ENCODE data around the gene LMBR1. TPM values are rescaled to one million over a fixed set of nuclear protein-coding genes. Genes with fewer than 3 reads are reported as not detected.
"Not testable (repeated sequence)": the region's sequence is repeated elsewhere in the genome, so short reads cannot be mapped to it uniquely, and the experiment has no call there.

Gene LMBR1
- total RNA-seq, 2 donors from 2014 or later = 39.4 to 45.2 TPM

- no peak for DNase-seq
- ATAC-seq = no peak
- intact Hi-C loops (cut with DNase I) = no loop called here
Measured at GRCh38 chr7:156820445-156821063, 72.4 kb downstream of the LMBR1 start.

DNA sequence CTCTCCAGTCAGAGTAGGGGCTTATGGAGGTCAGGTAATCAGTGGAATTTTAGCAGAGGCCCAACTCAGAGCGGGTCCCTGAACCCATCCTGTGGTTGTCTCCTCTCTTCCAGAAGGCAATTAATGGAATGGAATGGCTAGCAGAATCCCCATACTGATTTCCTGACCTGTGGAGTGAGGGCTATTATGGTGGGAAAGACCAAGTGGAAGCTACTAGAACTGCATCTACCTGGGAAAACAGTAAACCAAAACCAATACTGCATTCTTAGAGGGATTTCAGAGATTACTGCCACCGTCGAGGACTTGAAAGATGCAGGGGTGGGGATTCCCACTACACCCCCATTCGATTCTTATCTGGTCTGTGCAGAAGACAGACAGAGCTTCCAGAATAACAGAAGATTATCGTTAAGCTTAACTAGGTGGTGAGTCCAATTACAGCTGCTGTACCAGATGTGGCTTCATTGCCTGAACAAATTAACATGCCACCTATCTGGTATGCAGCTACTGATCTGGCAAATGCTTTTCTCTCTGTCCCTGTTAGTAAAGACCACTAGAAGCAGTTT is 73.2 kb downstream of the LMBR1 start:
- ATAC-seq = no peak
- intact Hi-C loops (cut with DNase I) = loop anchor here in 1 of 2 donors (10.0 kb wide), 1 partner anchor 1025 kb away; no protein-coding TSS in a partner anchor
- DNase-seq = no peak

GRCh38 chr7:156818133-156818532 is 74.8 kb downstream of the LMBR1 start:
- ATAC-seq (no peak), DNase-seq (no peak)
- intact Hi-C loops (cut with DNase I) = loop anchor here in 1 of 2 donors (10.0 kb wide), 1 partner anchor 1023 kb away; no protein-coding TSS in a partner anchor

DNA sequence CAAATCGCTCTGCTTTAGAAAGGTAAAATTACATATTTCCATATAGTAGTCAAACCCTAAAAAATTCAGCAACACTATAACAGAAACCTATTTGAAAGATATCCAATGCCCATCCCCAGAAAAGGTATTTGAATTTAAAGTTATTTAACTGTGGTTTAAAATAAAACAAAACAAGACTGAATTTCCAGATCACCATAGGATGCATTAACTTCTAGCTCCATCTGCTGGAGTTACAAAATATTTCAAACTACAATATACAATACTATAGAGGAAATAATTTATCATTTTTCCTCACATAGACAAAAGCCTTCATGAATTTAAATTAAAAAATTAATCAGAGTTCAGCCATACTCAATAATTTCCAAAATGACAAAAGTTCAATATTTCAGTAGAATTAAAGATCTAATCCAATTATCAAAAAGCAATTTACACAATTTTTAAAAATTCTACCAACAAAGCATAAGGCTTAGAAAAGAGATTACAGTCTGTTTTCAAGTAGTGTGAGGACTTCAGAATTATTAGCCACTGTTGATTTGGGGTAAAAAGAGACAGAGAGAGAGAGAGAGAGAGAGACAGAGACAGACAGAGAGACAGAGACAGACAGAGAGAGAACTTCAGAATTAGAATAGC is 75.9 kb downstream of the LMBR1 start:
- ATAC-seq (no peak), DNase-seq (no peak)
- intact Hi-C loops (cut with DNase I) = loop anchor here in 1 of 2 donors (10.0 kb wide), 1 partner anchor 1022 kb away; no protein-coding TSS in a partner anchor

GRCh38 chr7:156811706-156812105 is 81.3 kb downstream of the LMBR1 start:
- no peak for ATAC-seq

DNA sequence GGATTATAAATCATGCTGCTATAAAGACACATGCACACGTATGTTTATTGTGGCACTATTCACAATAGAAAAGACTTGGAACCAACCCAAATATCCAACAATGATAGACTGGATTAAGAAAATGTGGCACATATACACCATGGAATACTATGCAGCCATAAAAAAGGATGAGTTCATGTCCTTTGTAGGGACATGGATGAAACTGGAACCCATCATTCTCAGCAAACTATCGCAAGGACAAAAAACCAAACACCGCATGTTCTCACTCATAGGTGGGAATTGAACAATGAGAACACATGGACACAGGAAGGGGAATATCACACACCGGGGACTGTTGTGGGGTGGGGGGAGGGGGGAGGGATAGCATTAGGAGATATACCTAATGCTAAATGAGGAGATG is 89.3 kb downstream of the LMBR1 start:
- intact Hi-C loops (cut with DNase I) = not testable (repeated sequence)

More at GRCh38 chr7:156811706-156812105, 81.3 kb downstream of the LMBR1 start:
- DNase-seq = no peak
- intact Hi-C loops (cut with DNase I) = loop anchor here in 1 of 2 donors (10.0 kb wide), 1 partner anchor 1017 kb away; no protein-coding TSS in a partner anchor

GRCh38 chr7:156802214-156802613 is 90.8 kb downstream of the LMBR1 start:
- ATAC-seq (no peak), DNase-seq (no peak)
- intact Hi-C loops (cut with DNase I) = no loop called here

More for the DNA sequence above, 89.3 kb downstream of the LMBR1 start:
- not testable (repeated sequence) for DNase-seq, ATAC-seq

DNA sequence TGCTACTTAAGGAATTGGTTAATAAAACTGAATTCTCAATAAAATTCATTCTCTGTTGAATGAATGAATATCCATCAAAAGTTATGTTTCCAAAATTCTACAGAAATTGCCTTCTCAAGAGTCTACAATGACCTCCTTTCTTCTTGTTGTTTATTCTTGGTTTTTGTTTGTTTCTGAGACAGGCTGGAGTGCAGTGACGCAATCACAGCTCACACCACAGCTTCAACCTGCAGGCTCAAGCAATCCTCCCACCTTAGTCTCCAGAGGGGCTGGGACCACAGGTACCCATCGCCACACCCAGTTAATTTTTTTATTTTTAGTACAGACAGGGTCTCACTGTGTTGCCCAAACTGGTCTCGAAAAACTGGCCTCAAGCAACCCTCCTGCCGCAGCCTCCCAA is 97.6 kb downstream of the LMBR1 start:
- intact Hi-C loops (cut with DNase I) = no loop called here
- no peak for ATAC-seq
- no peak for DNase-seq

- no peak for DNase-seq
- ATAC-seq = no peak
- intact Hi-C loops (cut with DNase I) = no loop called here
Measured at GRCh38 chr7:156793334-156793733, 99.6 kb downstream of the LMBR1 start.

GRCh38 chr7:156792611-156793010 is 100.4 kb downstream of the LMBR1 start:
- DNase-seq = no peak
- no peak for ATAC-seq
- intact Hi-C loops (cut with DNase I) = no loop called here

DNA sequence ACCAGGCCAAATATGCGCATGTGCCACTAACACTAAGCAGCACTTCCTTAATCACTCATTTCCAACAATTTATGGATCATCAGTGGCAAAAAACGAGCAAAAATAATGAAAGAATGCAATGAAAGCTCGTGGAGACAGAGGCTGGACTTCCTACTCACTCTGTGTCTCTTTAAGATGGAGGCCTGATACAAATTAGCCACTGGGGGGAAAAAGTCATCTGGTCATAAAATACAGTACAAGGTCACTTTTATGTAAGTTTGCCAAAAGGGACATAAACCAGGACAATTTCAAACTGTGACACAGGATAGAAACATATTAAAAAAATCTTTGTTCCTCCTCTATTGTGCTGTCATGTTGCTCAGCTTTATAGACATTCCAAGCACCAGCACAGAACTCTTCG is 101.7 kb downstream of the LMBR1 start:
- ATAC-seq (no peak), DNase-seq (no peak)
- intact Hi-C loops (cut with DNase I) = no loop called here

- intact Hi-C loops (cut with DNase I) = no loop called here
- no peak for DNase-seq
- no peak for ATAC-seq
Measured at GRCh38 chr7:156790264-156790663, 102.7 kb downstream of the LMBR1 start.

GRCh38 chr7:156785998-156786543 is 106.9 kb downstream of the LMBR1 start:
- no peak for ATAC-seq
- intact Hi-C loops (cut with DNase I) = no loop called here
- DNase-seq = no peak

DNA sequence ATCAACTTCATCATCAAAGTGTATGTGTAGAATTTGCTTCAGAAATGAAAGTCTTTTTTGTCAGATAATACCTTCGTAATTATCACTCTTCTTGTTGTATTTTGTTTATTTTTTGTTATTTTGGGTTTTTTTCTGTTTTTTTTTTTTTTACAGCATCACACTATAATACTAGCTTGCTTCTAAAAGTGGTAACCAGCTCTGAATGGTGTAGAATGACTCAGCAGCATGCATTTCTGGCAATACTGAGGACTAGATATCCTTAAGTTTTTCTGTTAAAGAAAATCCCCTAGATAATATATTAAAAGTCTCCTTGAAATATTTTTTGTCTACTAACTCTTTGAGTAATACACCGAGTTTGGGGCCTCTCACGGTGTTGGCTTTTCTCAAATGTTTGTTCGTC is 109.1 kb downstream of the LMBR1 start:
- ATAC-seq (no peak), DNase-seq (no peak)
- intact Hi-C loops (cut with DNase I) = no loop called here

GRCh38 chr7:156781972-156782371 is 111.0 kb downstream of the LMBR1 start:
- intact Hi-C loops (cut with DNase I) = no loop called here
- ATAC-seq = no peak

DNA sequence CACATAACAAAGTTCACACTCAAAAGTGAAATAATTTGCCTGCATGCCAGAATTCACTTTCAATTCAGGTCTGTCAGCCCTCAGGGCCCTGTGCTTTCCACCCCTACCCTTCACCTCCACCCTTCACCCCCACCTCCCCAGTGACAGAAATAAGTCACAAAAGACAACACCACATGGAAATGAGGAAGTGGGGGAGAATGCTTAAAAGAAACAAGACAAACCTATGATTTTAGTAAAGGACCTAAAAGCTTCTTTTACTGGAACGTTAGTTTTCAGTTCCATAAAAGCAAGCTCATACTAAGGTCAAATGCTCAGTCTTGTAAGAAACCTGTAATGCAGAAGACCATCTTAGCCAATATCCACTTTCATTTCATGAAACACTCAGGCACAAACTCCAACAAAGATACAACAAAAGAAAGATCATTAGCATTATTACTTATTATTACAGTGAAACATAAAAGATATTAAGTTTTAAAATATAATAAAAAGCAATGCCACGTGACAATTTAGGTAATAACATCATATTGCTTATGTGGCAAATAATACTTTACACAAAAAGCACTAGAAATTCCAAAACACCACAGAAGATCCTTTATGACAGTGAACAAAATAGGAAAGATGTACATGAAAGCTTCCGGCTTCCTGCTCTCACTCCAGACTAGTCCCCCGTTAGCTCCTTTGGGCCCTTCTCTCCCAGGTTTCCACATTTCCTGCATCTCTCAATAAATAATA is 112.1 kb downstream of the LMBR1 start:
- DNase-seq (no peak), ATAC-seq (no peak)
- intact Hi-C loops (cut with DNase I) = no loop called here

More at GRCh38 chr7:156781972-156782371, 111.0 kb downstream of the LMBR1 start:
- DNase-seq = no peak

GRCh38 chr7:156778668-156779067 is 114.3 kb downstream of the LMBR1 start:
- intact Hi-C loops (cut with DNase I) = no loop called here
- ATAC-seq (no peak), DNase-seq (no peak)

- intact Hi-C loops (cut with DNase I) = no loop called here
- DNase-seq (no peak), ATAC-seq (no peak)
Measured at GRCh38 chr7:156778201-156778600, 114.8 kb downstream of the LMBR1 start.

- ATAC-seq (no peak), DNase-seq (no peak)
- intact Hi-C loops (cut with DNase I) = no loop called here
Measured at GRCh38 chr7:156777364-156778069, 115.5 kb downstream of the LMBR1 start.
